NCI-H345 treated with DMSO at 0.1 percent for 48 hours (cell line): Measurements from ENCODE around the gene ZNF804A.
"Not testable (repeated sequence)": the region's sequence is repeated elsewhere in the genome, so short reads cannot be mapped to it uniquely, and the experiment has no call there.

Experiments
- DNase-seq: peaks from one replicate; lab custom pipeline; 2025; ENCODE audit not compliant: unreplicated experiment; lab: John Stamatoyannopoulos, UW

The ZNF804A gene

GRCh38 chr2:184814421-184814820 is 216.1 kb downstream of the ZNF804A start:
- DNase-seq, result peak; percentile 3

- DNase-seq, result no peak
Measured at GRCh38 chr2:184815824-184816223, 217.5 kb downstream of the ZNF804A start.

- DNase-seq, result no peak
Measured at GRCh38 chr2:184824597-184824996, 226.3 kb downstream of the ZNF804A start.

GRCh38 chr2:184830531-184830930 is 232.2 kb downstream of the ZNF804A start:
- no peak for DNase-seq

- peak; percentile 3 for DNase-seq
Measured at GRCh38 chr2:184834699-184835397, 236.5 kb downstream of the ZNF804A start.

GRCh38 chr2:184835398-184835715 is 237.0 kb downstream of the ZNF804A start:
- DNase-seq, result no peak

GRCh38 chr2:184847331-184847730 is 249.0 kb downstream of the ZNF804A start:
- no peak for DNase-seq

- no peak for DNase-seq
Measured at GRCh38 chr2:184849516-184849915, 251.2 kb downstream of the ZNF804A start.

GRCh38 chr2:184851576-184851975 is 253.2 kb downstream of the ZNF804A start:
- DNase-seq, result no peak

- DNase-seq, result no peak
Measured at GRCh38 chr2:184859187-184859586, 260.9 kb downstream of the ZNF804A start.

- DNase-seq, result no peak
Measured at GRCh38 chr2:184860744-184861143, 262.4 kb downstream of the ZNF804A start.

GRCh38 chr2:184875212-184875611 is 276.9 kb downstream of the ZNF804A start:
- DNase-seq, result no peak

- no peak for DNase-seq
Measured at GRCh38 chr2:184875911-184876310, 277.6 kb downstream of the ZNF804A start.

- no peak for DNase-seq
Measured at GRCh38 chr2:184877909-184878308, 279.6 kb downstream of the ZNF804A start.

GRCh38 chr2:184879671-184880070 is 281.3 kb downstream of the ZNF804A start:
- DNase-seq, result no peak

GRCh38 chr2:184886585-184886984 is 288.3 kb downstream of the ZNF804A start:
- DNase-seq, result not testable (repeated sequence)

- no peak for DNase-seq
Measured at GRCh38 chr2:184890311-184890710, 292.0 kb downstream of the ZNF804A start.

- DNase-seq, result no peak
Measured at GRCh38 chr2:184904991-184905390, 306.7 kb downstream of the ZNF804A start.

GRCh38 chr2:184906160-184906559 is 307.8 kb downstream of the ZNF804A start:
- DNase-seq, result no peak

GRCh38 chr2:184906709-184907108 is 308.4 kb downstream of the ZNF804A start:
- DNase-seq, result no peak

- DNase-seq, result no peak
Measured at GRCh38 chr2:184908966-184909365, 310.6 kb downstream of the ZNF804A start.

GRCh38 chr2:184920451-184920965 is 322.2 kb downstream of the ZNF804A start:
- no peak for DNase-seq

GRCh38 chr2:184921676-184922075 is 323.3 kb downstream of the ZNF804A start:
- DNase-seq, result no peak
